GM23248 (cell line): ENCODE data around the gene NCOA7.

Experiments
- EZH2 ChIP-seq: fragments of 200-600 bp; sonication (generic); IDR thresholded peaks from 2 replicates; pipeline ENCODE4 v1.6.1; 2018; ENCODE audit warnings: antibody characterized with exemption, mild to moderate bottlenecking; ENCODE audit not compliant: insufficient read depth, poor library complexity, severe bottlenecking
- EZH2phosphoT487 ChIP-seq: fragments of 200-600 bp; sonication (generic); IDR thresholded peaks from 2 replicates; pipeline ENCODE4 v1.6.1; 2018; ENCODE audit warnings: antibody characterized with exemption, moderate library complexity, mild to moderate bottlenecking, low read depth; ENCODE audit not compliant: insufficient read depth

GRCh38 chr6:125959041-125959440 lies 168.3 kb downstream of the NCOA7 start:
- TF ChIP-seq EZH2 (no peak), EZH2phosphoT487 (no peak)
